Fibroblast of gingiva (primary cell): ENCODE results near the gene CYP2B6.
"Not testable (repeated sequence)": the region's sequence is repeated elsewhere in the genome, so short reads cannot be mapped to it uniquely, and the experiment has no call there.

Experiments
- DNase-seq: peaks from one replicate; pipeline ENCODE4 v3.0.0-alpha.2; 2011; ENCODE audit warnings: low read depth

CYP2B6 gene

GRCh38 chr19:40980743-40981442, 10.2 kb upstream of the CYP2B6 start:
- DNase-seq, result not testable (repeated sequence)

GRCh38 chr19:40981591-40981990, 9.5 kb upstream of the CYP2B6 start:
- DNase-seq, result no peak

GRCh38 chr19:40982594-40983101, 8.4 kb upstream of the CYP2B6 start:
- DNase-seq, result no peak

GRCh38 chr19:40989453-40989852, 1.6 kb upstream of the CYP2B6 start:
- no peak for DNase-seq

- no peak for DNase-seq
Measured at GRCh38 chr19:40995355-40995754, 4.3 kb downstream of the CYP2B6 start.

GRCh38 chr19:40999018-40999417, 7.9 kb downstream of the CYP2B6 start:
- DNase-seq, result not testable (repeated sequence)

- no peak for DNase-seq
Measured at GRCh38 chr19:41000310-41000737, 9.2 kb downstream of the CYP2B6 start.

- no peak for DNase-seq
Measured at GRCh38 chr19:41001243-41001971, 10.3 kb downstream of the CYP2B6 start.

- DNase-seq, result not testable (repeated sequence)
Measured at GRCh38 chr19:41003656-41004055, 12.6 kb downstream of the CYP2B6 start.

- no peak for DNase-seq
Measured at GRCh38 chr19:41009700-41010235, 18.7 kb downstream of the CYP2B6 start.

GRCh38 chr19:41013359-41013758, 22.3 kb downstream of the CYP2B6 start:
- DNase-seq, result no peak

- no peak for DNase-seq
Measured at GRCh38 chr19:41014643-41015042, 23.6 kb downstream of the CYP2B6 start.

- DNase-seq, result no peak
Measured at GRCh38 chr19:41016488-41017071, 25.5 kb downstream of the CYP2B6 start.

- DNase-seq, result no peak
Measured at GRCh38 chr19:41018736-41019290, 27.7 kb downstream of the CYP2B6 start.

GRCh38 chr19:41019346-41019745, 28.3 kb downstream of the CYP2B6 start:
- no peak for DNase-seq

- DNase-seq, result no peak
Measured at GRCh38 chr19:41023193-41023592, 32.1 kb downstream of the CYP2B6 start.

GRCh38 chr19:41025411-41025810, 34.3 kb downstream of the CYP2B6 start:
- no peak for DNase-seq

GRCh38 chr19:41025871-41026270, 34.8 kb downstream of the CYP2B6 start:
- no peak for DNase-seq

- DNase-seq, result no peak
Measured at GRCh38 chr19:41027273-41027967, 36.3 kb downstream of the CYP2B6 start.

GRCh38 chr19:41029524-41030432, 38.7 kb downstream of the CYP2B6 start:
- no peak for DNase-seq

- DNase-seq, result no peak
Measured at GRCh38 chr19:41030651-41031050, 39.6 kb downstream of the CYP2B6 start.
